ENCODE data around the gene TBC1D9B.

TBC1D9B gene

GRCh38 chr5:179822059-179822432 is 85.7 kb downstream of the TBC1D9B start:
- DNase-seq (ENCODE audit: low read depth in 2 of 3, low spot score in 1 of 3) = no peak

DNA sequence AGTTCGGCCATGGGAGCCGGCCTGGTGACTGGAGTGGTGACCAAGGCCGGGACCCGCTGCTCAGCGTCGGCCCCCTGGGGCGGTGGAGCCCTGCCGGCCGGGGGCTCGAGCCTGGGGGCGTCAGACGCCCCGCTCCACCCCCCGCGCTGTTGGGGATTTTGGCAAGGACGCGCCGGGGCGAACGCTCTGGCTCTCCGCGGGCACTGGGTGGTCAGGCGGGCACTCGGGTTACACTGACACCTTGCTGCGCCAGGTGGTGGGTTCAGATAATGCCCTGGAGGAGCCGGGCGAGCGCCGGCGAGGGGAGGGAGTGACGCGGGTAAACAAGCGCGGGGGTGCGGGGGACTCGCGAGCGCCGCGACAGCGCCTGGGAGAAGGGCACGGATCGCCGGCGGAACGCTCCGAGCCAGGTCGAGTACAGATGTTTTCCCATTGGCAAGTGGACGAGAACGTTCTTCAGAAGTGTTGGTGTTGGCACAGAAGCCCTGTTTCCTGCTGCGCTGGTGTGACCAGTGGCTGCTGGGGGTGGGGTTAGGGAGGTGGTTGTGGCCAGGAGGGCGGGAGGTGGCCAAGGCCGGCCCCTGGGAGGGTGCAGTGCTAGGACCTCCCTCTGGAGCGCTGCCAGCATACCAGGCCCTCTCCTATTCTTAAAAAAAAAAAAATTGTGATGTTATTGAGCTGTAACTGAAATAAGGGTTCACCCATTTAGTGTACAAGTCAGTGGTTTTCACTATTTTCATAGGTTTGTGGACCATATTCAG is 86.2 kb downstream of the TBC1D9B start:
- peak; percentile 68 to 79 (median 73) for DNase-seq (ENCODE audit: low read depth in 2 of 3, low spot score in 1 of 3)

GRCh38 chr5:179820483-179821297 is 87.0 kb downstream of the TBC1D9B start, which contains the start of gene SQSTM1:
Gene SQSTM1 (plus strand): TSS chr5:179820905. CDS start chr5:179820937, 32 bp downstream.
- peak; percentile 52 to 74 (median 69) for DNase-seq (ENCODE audit: low read depth in 2 of 3, low spot score in 1 of 3)

DNA sequence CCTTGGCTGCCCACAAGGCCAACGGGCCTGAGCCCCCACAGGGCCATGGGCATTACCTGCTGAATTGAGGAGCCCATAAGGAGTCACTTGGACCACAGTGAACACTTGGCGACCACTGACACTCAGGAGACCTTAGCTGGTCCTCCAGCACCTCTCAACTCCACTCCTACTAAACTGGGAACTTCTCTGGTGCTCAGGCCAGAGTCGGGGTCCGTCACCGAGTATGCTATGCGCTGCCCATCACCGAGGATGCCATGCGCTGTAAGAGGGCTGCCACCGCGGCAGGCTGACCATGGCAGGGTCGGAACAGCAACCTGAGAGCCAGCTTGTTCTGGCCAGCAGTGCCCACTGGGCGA is 87.6 kb downstream of the TBC1D9B start:
- no peak for DNase-seq (ENCODE audit: low read depth in 2 of 3, low spot score in 1 of 3)

GRCh38 chr5:179819296-179820126 is 88.2 kb downstream of the TBC1D9B start:
- DNase-seq (ENCODE audit: low read depth in 2 of 3, low spot score in 1 of 3) = no peak

GRCh38 chr5:179818746-179819295 is 88.9 kb downstream of the TBC1D9B start:
- peak; percentile 64 to 76 (median 69) for DNase-seq (ENCODE audit: low read depth in 2 of 3, low spot score in 1 of 3)

GRCh38 chr5:179817890-179818745 is 89.6 kb downstream of the TBC1D9B start:
- no peak for DNase-seq (ENCODE audit: low read depth in 2 of 3, low spot score in 1 of 3)

- no peak for DNase-seq (ENCODE audit: low read depth in 2 of 3, low spot score in 1 of 3)
Measured at GRCh38 chr5:179817470-179817840, 90.2 kb downstream of the TBC1D9B start.

- DNase-seq (ENCODE audit: low read depth in 2 of 3, low spot score in 1 of 3) = no peak
Measured at GRCh38 chr5:179816796-179817469, 90.8 kb downstream of the TBC1D9B start.

GRCh38 chr5:179816401-179816795 is 91.3 kb downstream of the TBC1D9B start:
- no peak for DNase-seq (ENCODE audit: low read depth in 2 of 3, low spot score in 1 of 3)

- DNase-seq (ENCODE audit: low read depth in 2 of 3, low spot score in 1 of 3) = no peak
Measured at GRCh38 chr5:179815491-179816249, 92.0 kb downstream of the TBC1D9B start.

- no peak for DNase-seq (ENCODE audit: low read depth in 2 of 3, low spot score in 1 of 3)
Measured at GRCh38 chr5:179814090-179814489, 93.6 kb downstream of the TBC1D9B start.

GRCh38 chr5:179812997-179813607 is 94.6 kb downstream of the TBC1D9B start:
- no peak for DNase-seq (ENCODE audit: low read depth in 2 of 3, low spot score in 1 of 3)

GRCh38 chr5:179812135-179812825 is 95.4 kb downstream of the TBC1D9B start:
- DNase-seq (ENCODE audit: low read depth in 2 of 3, low spot score in 1 of 3) = no peak
